Dermis microvascular lymphatic vessel endothelial cell (primary cell): ENCODE results near the gene NHLRC1. TPM values are rescaled to one million over a fixed set of nuclear protein-coding genes. Genes with fewer than 3 reads are reported as not detected.
"Not testable (repeated sequence)": the region's sequence is repeated elsewhere in the genome, so short reads cannot be mapped to it uniquely, and the experiment has no call there.

Experiments used
- DNase-seq, 2 donors: peaks; one replicate each; pipeline versions ENCODE4 v3.0.0 to v3.0.0-alpha.2; 2010; ENCODE audit warnings: low read depth in 2 of 2
- total RNA-seq: library from RNA; depleted of rRNA; stranded (reverse); fragments of >200 nt; gene quantifications from 2 replicates; pipeline ENCODE4 v1.2.1, GENCODE V29; 2014

NHLRC1 gene
- total RNA-seq: 0.51 and 0.89 TPM in 2 replicates

DNA sequence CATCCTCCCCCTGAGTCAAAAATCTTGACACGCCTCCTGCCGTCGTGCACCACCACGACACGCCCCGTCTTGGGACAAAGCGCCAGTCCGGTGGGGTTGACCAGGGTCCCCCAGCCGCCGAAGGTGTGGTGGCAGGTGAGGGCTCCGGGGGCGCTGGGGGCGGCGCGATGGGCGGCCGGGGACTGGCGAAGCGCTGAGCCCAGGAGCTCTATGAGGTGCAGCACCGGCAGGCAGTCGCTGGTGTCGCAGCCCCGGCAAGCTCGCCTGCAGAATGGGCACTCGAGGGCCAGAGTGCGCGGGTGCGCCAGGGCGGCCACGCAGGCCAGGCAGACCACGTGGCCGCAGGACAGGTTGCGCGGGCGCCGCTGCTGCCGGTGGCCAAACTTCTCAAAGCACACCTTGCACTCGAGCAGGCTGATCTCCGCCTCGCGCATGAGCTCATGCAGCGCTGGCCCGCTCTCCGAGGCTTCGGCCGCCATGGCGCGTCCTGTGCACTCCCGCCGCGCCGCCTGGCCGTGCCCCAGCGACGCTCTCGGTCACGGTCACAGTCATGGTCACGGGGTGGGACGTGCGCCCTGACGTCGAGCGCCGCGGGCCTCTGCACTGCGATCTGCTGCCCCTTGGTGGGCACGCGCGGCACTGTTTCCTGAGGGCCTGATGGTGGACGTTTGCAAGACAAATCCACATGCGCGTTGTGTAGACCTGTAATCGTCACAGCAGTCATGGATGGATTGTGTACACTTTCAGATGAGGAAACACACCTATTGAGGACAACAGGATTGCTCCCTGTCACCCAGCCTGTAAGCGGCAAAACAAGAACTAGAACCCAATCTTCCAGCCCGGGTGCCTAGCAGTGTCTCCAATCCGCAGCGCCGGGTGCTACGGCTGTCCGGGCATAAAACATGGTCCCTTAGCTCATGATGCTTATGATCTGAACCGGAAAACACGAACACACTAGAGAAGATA lies at the start of gene NHLRC1:
TSS of gene NHLRC1 (minus strand) at position 550 of the 966 bp plus-strand sequence. CDS start at position 479, 71 bp downstream.
- peak; percentile 72 to 89 for DNase-seq

DNA sequence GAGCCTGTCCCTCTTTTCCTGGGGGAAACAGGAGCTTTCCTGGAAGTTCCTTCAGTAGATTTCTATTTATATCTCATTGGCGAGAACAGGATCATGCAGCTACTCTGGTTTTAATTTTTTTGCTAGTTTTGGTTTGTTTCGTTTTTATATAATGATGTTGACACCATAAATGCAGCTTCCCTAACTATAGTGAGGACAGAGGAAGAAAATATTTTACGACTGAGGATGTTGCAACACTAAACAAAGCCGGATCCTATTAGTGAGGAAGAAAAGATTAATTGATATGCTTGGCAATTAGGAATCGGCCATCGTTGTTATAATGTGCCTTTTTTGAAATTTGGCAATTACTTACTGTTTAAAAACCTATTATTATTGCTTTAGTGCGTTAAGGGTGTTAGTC lies 49.4 kb upstream of the NHLRC1 start:
- no peak for DNase-seq

DNA sequence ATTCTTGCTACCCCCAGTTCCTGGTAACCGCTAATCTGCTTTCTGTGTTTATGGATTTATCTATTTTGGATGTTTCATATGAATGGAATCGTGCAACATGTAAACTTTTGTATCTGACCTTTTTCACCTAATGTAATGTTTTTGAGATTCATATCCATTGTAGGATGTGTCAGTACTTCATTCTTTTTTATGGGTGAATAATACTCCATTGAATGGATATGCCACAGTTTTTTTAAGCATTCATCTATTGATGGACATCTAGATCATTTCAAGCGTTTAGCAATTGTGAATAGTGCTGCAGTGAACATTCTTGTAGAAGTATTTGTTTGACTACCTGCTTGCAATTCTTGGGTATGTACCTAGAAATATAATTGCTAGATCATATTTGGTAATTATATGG lies 45.8 kb upstream of the NHLRC1 start:
- DNase-seq: no peak

DNA sequence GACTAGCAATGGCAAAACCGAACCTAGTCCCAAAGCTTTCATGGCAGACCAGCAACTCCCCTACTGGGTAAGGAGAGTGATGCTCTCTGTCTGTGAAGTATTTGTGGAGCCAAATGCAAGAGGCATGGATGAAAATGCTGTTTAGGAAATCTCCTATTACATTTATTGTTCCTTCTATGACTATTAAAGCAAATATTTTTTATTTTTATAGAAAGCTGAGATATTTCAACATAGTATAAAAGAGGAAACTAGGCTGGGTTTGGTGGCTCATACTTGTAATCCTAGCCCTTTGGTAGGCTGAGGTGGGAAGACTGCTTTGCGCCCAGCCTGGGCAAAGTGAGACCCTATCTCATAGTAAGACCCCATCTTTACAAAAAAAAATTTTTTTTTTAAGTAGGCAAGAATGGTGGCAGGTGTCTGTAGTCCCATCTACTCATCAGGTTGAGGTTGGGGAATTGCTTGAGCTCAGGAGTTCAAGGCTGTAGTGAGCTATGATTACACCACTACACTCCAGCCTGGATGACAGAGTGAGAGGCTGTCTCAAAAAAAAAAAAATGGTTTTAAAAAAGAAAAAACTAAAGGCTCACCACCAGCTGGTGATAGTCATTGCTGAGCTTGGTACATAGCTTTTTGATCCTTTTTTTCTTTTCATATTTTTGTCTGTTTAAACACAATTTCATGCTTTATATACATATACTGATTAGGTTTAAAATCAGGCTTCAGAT lies 44.0 kb upstream of the NHLRC1 start:
- DNase-seq: no peak

DNA sequence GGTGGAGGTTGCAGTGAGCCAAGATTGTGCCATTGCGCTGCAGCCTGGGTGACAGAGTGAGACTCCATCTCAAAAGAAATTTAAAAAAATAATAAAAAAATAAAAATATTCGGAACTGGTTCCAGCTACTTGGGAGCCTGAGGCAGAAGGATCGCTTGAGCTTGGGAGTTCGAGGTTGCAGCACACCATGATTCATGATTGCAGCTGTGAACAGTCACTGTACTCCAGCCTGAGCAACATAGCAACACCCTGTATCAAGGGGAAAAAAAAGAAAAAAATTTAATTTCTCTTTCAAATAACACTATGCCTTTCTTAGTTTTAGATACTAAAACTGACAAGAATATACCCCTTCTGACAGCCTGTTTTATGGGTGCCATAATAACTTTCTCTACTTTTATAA lies 43.3 kb upstream of the NHLRC1 start:
- no peak for DNase-seq

DNA sequence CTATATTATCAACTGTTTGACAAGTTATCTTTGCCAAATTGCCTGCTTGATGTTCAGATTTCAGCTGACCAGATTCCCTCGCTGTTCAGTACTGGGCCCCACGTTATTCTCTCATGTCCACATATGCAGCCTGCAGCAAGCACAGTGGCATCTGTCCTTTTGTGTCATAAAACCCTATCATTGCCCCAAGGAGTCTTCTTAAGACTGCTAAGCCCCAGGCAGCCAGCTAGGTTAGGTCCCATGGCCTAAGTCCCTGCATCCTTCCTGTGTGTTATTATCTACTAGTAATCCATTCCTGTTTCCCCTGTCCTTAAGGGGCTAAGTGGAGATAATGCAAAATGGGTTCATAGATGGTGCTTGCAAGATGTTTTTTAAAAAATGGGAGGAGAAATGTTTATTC lies 39.9 kb upstream of the NHLRC1 start:
- no peak for DNase-seq

DNA sequence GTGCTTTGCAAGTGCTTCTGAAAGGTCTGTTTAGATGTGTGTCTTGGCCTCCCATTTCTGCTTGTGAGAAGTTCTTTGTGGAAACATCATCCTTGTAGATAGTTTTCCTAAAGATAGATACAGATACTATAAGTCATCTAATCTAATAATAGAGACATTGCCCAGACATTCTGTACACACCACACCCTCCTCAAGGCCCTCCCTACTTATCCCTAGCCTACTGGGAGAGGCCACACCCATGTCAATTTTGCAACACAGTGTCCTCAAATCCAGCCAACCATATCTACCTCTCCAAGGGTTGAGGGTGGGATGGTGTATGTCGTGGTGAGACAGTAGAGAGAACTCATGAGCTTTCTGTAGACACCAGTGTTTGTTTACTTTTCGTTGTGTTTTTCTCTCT lies 39.0 kb upstream of the NHLRC1 start:
- DNase-seq: no peak

DNA sequence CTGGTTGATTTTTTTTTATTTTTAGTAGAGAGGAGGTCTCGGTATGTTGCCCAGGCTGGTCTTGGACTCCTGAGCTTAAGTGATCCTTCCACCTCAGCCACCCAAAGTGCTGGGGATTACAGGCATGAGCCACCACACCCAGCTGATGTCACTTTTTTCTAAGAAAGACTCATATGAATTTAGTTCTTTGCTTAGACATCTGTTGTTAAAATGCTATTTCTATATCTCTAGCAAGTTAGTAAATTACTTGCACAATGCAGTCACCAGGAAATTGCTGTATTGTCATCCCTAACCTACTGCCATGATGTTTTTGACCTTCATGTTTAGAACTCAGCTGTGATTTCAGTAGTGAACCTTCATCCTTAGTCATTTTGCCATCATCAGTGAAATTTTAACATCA lies 38.4 kb upstream of the NHLRC1 start:
- DNase-seq: no peak

DNA sequence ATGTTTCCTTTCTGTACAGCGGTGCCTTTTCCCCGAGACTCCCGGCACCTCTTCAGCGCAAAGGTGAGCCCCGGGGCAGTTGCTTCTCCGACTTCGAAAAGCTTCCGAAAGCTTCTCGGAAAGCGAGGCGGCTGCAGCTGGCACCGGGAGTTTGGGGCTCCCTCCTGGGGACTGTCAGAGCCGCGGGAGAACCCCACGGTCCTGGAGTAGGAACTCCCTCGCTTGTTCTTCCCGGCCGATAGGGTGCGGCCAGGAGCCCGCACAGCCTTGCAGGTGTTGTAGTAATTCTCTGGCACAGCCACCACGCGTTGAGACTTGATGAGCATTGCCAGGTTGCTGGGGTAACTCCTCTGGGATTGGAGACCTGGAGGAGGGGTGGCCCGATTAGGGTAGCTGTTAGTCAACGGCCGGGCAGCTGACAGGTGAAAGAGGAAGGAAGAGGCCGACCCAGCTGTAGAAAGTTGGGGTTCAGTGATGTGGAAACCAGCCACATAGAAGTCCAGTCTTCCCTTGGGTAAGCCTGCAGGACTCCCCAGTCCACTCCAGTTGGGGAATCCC lies 33.5 kb upstream of the NHLRC1 start:
- peak; percentile 6 to 49 for DNase-seq

DNA sequence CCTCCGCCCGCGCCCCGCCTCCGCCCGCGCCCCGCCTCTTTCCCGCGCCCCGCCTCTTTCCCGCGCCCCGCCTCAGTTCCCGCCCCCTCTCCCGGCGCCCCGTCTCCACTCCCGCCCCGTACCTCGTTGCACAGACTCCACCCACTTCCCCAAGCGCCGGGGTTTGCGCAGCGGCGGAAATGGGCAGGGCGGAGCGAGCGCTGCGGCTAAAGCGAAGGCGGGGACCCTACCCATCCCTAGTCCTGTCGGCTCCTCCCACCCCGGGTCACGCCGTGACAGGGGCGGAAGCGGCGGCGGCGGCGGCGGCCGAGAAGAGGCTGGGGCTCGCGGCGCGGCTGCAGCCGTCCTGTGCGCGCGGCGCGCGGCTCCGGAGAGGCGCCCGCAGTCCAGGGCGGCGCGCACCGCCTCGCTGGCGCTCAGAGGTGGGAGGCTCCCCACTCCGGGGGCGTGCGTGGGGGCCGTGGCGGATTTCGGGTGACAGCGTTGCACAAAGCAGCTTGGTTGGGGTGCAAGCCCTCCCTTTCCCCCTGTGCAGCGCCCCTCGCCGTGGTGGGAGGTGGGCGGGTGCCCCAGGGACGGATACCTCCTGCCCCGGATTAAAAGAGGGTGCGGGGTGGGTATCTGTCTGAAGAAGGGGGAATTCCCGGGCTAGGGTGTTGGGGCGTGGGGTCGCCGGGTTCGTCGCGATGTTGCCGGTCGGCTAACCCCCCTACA lies 32.8 kb upstream of the NHLRC1 start, which contains the start of gene KDM1B:
TSS of gene KDM1B (plus strand) at position 273 of the 714 bp plus-strand sequence. CDS start 4,474 bp downstream, outside the sequence.
- peak; percentile 94 to 98 for DNase-seq

DNA sequence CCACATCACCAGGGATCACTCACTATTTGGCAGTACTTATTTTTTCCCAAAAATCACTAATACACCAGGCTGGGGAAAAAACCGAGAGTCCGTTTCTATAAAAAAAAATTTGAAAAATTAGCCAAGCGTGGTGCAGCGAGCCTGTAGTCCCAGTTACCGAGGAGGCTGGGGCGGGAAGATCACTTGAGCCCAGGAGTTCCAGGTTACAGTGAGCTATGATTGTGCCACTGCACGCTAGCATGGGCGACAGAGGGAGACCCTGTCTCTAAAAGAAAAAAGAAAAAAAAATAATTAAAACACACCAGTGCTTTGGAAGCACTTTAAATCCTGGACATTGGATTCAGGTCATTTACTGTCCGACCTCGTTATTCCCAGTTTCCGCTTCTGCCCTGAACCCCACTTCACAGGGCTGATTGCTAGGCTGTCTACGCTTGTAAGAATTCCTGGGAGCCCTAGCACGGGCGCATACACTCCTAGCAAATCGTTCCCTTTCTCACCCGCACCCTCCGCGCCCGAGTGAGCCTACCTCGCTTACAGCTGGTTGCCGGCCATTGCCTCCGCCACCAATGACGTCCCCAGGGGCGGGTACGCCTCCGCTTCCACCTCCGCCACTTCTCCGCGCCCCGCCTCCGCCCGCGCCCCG lies 32.2 kb upstream of the NHLRC1 start, which contains the start of gene TPMT:
TSS of gene TPMT (minus strand) at position 571 of the 643 bp plus-strand sequence. CDS start 5,950 bp downstream, outside the sequence.
- DNase-seq: no peak

DNA sequence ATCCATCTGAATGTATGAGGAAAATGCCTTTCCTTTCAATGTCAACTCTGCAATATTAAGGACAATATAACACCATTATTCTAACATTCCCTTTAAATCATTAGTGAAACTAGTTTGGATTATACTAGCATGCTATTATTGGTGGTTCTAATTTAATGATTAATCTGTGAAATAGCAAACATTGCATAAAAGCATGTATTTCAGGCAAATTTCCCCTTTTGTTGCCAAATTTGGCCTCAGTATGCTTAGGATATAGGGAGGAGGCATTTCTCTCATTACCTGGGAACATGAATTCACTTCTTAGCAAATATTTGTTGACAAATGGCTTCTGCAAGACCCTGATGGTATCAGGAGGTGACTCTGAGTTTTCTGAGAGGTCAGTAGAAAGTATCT lies 30.8 kb upstream of the NHLRC1 start:
- DNase-seq: no peak

DNA sequence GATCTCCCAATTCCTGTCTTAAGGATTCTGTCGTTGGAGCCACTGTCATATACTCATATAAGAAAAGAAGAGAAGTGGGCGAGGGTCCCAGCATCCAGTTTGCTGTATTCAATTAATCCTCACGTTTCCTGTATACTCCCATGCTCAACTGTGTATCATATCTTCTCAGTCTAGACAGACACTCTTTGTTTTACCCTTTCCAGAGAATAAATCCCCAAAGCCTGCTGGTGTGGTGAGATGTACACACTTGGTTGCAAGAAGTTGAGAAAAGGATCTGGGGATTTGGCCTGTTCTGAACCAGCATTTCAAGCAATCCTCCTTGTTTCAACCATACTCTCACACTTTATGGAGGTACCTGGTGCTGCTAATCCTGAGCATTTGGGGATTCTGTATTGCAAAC lies 29.3 kb upstream of the NHLRC1 start:
- no peak for DNase-seq

DNA sequence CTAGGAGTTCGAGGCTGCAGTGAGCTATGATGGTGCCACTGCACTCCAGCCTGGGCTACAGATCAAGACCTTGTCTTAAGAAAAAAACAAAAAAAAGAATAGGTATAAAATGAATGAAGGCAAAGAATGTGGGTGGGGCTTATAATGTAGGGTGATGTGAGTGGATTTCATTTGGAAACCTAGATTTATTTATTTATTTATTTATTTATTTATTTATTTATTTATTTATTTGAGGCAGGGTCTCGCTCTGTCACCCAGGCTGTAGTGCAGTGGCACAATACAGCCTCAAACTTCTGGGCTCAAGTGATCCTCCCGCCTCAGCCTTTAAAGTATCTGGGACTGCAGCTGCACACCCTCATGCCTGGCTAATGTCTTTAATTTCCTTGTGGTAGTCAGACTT lies 28.9 kb upstream of the NHLRC1 start:
- not testable (repeated sequence) for DNase-seq

DNA sequence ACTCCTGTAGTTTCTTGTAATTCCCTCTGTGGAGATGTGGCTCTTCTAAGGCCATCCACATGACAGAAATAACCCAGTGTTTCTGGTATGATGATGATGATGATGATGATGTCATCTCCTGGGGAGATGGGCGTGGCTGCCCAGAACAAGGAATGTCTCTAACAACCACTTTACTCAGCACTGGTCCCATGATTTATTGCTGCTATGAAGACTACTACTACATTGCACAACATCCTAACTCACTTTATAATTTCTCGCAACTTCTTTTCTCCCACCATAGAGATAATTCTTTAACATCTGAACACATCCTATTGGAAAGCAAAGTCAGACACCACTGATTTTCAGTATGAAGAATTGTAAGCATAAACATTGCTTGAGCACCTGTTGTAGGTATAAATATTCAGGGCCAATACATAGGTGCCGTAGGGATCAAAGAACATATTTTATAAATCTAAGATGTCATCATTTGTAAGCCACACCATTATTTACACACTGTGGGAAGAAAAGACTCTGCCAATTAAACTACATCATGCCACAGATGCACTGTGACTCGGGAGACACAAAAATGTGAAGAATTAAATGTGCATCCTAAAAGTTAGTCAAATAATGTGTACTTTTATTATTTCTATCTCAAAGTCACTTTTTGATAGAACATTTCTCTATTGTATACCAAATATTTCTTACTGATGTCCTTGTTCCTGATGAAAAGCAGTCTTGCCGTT lies 26.0 kb upstream of the NHLRC1 start:
- peak in 1 of 2 donors; percentile 20 for DNase-seq

DNA sequence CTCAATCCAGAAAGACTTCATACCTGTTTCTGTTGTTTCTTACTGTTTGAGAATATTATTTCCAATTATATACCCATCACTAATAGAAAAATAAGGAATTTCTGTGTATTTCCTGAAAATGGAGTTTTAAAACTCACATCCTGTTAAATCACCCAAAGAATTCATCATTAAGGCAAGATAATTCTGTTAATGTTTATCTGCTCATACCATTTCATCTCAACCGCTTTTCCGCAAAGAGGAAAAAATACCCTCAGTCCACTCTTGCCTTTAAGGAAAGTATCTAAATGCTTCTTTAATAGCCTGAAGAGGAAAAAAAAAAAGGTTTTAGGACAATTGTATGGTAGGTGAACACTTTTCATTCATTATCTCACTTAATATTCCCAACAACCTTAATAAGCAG lies 25.1 kb upstream of the NHLRC1 start:
- no peak for DNase-seq

DNA sequence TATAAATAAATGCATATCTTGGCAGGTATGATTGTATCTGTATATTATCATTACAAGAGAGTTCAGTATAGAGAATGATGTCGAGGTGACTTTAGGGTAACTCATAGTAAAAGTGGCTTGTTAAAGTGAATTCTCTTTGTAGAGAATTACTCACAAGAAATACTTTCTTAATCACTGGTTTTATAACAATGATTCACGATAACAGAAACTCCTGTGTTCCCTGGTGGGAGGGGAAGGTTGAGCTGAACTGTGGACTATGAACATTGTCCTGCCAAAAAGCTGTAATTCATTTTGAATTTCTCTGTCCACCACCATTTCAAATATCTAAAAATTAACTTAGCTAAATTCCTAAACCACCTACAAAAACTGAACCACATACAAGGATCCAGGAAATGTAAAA lies 24.7 kb upstream of the NHLRC1 start:
- DNase-seq: no peak

DNA sequence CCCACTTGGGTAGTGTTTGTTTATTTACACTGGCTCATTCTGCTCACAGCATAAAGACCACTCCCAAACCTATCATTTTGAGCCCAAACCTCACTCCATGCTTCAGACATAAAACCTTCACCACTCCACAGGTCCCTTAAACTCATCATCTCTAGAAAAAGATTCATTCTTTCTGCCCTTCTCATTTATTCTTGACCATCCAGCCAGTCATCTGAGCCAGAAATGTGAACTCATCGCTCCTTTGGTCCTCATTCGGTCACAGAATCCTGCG lies 20.0 kb upstream of the NHLRC1 start:
- DNase-seq: no peak

DNA sequence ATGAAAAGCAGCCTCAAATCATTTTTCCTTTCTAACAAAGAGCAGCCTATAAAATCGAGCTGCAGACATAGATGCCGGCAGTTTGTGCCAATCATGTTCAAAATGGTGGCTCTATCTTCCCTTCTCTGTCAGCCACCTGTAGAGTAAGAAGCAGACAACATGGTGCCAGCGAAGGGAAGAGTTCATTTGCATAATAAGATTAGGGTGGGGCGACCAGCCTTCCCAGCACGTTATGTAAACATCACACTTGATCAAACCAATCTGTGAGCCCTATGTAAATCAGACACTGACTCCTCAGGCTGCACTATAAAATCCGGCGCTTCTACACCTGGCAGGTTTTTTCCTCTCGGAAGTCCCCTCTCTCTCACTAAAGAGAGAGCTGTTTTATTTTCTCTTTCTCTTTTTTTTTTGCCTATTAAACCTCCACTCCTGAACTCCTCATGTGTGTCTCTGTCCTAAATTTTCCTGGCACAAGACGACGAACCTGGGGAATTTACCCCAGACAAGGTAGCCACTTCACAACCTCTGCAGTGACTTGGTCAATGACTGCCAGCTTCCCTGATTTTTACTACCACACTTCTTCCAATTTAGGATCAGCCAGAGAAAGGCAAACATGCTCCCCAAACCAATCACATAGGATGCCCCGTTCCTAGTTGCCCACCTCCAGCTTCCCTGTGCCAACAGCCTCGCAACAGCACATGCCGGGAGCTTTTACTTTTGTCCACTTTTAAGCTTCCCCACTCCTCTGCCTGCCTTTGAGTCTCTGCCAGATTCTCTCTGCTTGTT lies 19.5 kb upstream of the NHLRC1 start:
- no peak for DNase-seq
